Measurements from ENCODE around the gene FGR.
A peak's percentile ranks its signal among the peaks of the same experiment; 100 is the strongest.

FGR gene

DNA sequence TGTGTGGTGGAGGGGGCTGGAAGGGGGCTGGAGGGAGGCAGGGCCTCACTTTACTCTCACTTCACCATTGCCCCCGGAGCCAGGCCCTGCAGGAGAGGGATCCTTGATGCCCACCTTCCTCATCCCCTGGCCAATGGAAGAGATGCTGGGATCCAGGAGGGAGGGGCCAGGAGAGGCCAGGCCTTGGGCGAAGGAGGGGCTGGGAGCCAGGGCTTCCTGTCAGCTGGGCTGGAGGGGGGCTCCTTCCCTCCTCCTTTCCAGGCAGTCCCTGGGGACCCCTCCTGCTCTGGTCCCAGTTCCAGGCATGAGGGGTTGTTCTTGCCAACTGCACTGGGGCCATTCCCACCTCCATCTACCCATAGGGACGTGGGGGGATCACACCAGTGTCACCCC, 36.7 kb downstream of the FGR start:
- in situ Hi-C loops (cut with MboI; ENCODE audit: low sequenced_read_pairs, unreplicated experiment): no loop called here
- DNase-seq (ENCODE audit: low spot score): no peak
- TF ChIP-seq, protein P1, sequence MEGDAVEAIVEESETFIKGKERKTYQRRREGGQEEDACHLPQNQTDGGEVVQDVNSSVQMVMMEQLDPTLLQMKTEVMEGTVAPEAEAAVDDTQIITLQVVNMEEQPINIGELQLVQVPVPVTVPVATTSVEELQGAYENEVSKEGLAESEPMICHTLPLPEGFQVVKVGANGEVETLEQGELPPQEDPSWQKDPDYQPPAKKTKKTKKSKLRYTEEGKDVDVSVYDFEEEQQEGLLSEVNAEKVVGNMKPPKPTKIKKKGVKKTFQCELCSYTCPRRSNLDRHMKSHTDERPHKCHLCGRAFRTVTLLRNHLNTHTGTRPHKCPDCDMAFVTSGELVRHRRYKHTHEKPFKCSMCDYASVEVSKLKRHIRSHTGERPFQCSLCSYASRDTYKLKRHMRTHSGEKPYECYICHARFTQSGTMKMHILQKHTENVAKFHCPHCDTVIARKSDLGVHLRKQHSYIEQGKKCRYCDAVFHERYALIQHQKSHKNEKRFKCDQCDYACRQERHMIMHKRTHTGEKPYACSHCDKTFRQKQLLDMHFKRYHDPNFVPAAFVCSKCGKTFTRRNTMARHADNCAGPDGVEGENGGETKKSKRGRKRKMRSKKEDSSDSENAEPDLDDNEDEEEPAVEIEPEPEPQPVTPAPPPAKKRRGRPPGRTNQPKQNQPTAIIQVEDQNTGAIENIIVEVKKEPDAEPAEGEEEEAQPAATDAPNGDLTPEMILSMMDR (IDR thresholded peaks at IDR 0.05; ENCODE audit: borderline replicate concordance, control extremely low read depth, extremely low read depth, insufficient read depth, missing control alignments): no peak

DNA sequence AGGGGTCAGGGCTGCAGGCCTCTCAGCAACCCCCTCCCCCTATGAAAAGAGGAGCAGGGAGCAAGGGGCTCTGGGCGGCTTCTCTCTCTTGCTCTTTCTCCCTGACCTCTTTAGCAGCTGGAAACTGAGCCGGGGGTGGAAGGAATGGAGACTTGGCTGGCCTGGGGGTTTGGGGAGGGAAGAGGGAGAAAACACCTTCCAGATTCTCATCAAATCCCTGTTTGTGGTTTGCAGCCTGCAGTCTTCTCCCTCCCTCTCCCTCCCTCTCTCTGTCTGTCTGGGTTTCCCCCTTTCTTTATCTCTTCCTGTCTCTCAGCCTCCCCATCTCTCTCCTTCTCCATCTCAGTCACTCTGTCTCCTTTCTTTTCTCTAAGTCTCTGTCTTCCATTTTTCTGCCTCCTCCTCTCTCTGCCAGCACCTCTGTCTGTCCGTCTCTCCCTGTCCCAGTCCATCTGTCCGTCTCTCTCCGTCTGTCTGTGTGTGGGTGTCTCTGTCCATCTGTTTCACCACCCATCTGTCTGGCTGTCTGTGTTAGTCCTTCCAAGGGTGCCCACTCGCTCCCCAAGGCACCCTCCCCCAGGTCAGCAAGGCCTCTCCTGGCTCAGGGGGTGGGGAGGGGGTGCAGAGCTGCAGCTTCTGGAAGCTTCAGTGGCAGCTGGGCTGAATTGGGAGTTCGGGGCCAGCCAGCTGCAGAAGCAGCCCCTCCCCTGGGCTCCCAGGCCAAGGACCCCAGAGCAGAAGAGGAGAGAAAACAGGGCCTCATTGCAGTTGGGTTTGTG, 37.3 kb downstream of the FGR start:
- TF ChIP-seq, protein P1 (IDR thresholded peaks at IDR 0.05; ENCODE audit: borderline replicate concordance, control extremely low read depth, extremely low read depth, insufficient read depth, missing control alignments): no peak

DNA sequence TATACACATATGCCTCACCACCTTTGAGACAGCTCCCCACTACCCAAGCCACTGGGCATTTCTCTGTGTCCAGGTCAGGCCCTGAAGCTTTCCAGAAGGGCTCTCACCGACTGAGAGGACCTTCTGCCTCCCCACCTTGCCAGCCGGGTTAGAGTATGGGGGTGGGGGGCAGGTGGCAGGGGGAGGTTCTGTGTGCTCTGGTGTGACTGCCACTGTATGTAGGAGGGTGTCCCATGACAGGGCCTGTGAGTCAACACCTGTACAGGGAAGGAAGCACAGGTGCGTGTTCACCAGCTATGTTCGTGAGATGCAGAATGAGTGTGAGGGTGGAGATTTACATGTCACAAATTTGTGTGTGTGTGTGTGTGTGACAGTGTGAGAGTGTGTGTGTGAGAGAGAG, 38.0 kb downstream of the FGR start:
- in situ Hi-C loops (cut with MboI; ENCODE audit: low sequenced_read_pairs, unreplicated experiment): no loop called here
- DNase-seq (ENCODE audit: low spot score): no peak
- TF ChIP-seq, protein P1 (IDR thresholded peaks at IDR 0.05; ENCODE audit: borderline replicate concordance, control extremely low read depth, extremely low read depth, insufficient read depth, missing control alignments): no peak

More for the DNA sequence above, 37.3 kb downstream of the FGR start:
- in situ Hi-C loops (cut with MboI; ENCODE audit: low sequenced_read_pairs, unreplicated experiment): no loop called here
- DNase-seq (ENCODE audit: low spot score): no peak

DNA sequence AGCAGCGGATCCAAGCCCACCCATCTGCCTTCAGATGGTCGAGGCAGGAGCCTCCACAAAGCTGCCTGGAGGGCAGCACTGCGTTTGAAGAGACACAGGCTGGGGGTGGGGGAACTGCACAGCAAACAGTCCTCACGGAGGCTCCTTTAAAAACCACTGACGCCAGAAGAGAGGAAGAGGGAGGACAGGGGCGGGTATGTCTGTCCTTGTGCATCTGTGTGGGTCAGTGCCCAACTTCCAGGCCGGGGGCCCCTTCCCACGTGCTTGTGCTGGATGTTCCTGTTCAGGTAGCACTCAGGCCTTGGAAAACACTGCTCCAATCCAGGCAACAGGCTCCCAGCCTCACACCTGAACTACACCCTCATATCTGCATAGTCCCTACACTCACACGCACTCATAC, 38.7 kb downstream of the FGR start:
- TF ChIP-seq, protein P1 (IDR thresholded peaks at IDR 0.05; ENCODE audit: borderline replicate concordance, control extremely low read depth, extremely low read depth, insufficient read depth, missing control alignments): no peak
- in situ Hi-C loops (cut with MboI; ENCODE audit: low sequenced_read_pairs, unreplicated experiment): no loop called here

DNA sequence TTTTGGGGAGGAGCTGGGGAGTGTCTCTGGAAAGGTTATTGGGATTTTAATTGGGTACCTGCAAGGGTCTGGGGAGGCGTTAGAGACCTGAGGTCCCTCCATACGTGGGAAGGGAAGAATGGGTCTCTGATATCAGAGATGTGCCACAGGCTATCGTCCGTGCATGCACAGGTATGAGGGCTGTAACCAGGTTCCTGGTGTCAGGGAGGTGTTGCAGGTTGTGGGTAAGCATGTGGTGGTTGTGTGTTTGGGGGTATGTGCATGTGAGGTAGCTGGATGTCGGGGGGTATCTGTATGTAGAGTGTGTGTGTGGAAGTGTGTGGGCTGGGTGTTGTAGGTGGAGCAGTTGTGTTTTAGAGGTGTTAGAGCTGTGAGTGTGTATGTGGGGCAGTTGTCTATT, 39.4 kb downstream of the FGR start:
- TF ChIP-seq, protein P1 (IDR thresholded peaks at IDR 0.05; ENCODE audit: borderline replicate concordance, control extremely low read depth, extremely low read depth, insufficient read depth, missing control alignments): no peak
- DNase-seq (ENCODE audit: low spot score): peak; percentile 28
- in situ Hi-C loops (cut with MboI; ENCODE audit: low sequenced_read_pairs, unreplicated experiment): no loop called here

More for the DNA sequence above, 38.7 kb downstream of the FGR start:
- no peak for DNase-seq (ENCODE audit: low spot score)

DNA sequence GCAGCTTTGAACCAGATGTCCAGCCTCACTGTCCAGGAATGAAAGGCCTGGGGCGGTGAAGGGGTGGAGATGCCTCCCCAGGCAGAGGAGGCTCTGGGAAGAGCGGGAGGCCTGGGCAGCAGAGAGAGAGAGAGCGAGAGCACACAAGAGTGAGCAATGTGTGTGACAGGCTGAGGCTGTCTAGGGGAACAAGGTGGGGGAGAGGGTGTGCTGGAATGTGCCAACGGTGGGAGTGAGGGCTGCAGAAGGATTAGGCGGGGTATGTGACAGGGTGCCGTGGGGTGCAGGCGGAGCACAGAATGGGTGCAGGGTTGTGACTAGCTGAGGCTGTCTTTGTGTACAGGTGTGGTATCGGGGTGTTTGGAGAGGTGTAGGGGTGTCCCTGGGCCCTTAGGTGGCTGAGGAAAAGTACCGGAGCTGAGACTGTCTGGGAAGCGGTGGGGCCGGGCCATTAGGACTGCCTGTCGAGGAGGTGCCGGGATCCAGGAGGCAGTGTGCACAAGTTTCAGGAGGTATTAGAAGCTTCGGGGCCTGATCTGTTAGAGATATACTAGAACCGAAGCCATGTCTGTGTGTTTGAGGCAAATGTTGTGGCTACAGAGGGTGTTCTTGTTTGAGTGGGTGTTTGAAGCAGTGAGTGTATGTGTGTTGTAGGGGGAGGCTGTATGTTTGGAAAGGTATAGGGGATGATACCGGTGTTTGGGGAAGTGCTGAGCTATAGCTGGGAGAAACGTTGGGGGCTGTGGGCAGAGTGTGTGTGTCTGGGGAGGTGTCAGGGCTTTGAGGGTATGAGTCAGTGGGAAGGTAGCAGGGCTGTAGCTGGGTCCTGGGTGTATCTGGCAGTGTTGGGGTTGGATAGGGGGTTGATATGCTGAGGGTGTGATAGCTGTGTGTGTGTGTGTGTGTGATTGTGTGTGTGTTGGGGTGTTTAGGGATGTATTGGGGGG, 40.1 kb downstream of the FGR start:
- peak; percentile 57 for DNase-seq (ENCODE audit: low spot score)
- TF ChIP-seq, protein P1 (IDR thresholded peaks at IDR 0.05; ENCODE audit: borderline replicate concordance, control extremely low read depth, extremely low read depth, insufficient read depth, missing control alignments): no peak
- in situ Hi-C loops (cut with MboI; ENCODE audit: low sequenced_read_pairs, unreplicated experiment): no loop called here

All from GM13976 (cell line).